COLO829 (cell line): ENCODE data around the gene TMEM45A.
"Not testable (repeated sequence)": the region's sequence is repeated elsewhere in the genome, so short reads cannot be mapped to it uniquely, and the experiment has no call there.

Source experiments
- DNase-seq: peaks from one replicate; pipeline ENCODE4 v3.0.0; 2012; ENCODE audit warnings: low spot score

TMEM45A gene, protein sequence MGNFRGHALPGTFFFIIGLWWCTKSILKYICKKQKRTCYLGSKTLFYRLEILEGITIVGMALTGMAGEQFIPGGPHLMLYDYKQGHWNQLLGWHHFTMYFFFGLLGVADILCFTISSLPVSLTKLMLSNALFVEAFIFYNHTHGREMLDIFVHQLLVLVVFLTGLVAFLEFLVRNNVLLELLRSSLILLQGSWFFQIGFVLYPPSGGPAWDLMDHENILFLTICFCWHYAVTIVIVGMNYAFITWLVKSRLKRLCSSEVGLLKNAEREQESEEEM

DNA sequence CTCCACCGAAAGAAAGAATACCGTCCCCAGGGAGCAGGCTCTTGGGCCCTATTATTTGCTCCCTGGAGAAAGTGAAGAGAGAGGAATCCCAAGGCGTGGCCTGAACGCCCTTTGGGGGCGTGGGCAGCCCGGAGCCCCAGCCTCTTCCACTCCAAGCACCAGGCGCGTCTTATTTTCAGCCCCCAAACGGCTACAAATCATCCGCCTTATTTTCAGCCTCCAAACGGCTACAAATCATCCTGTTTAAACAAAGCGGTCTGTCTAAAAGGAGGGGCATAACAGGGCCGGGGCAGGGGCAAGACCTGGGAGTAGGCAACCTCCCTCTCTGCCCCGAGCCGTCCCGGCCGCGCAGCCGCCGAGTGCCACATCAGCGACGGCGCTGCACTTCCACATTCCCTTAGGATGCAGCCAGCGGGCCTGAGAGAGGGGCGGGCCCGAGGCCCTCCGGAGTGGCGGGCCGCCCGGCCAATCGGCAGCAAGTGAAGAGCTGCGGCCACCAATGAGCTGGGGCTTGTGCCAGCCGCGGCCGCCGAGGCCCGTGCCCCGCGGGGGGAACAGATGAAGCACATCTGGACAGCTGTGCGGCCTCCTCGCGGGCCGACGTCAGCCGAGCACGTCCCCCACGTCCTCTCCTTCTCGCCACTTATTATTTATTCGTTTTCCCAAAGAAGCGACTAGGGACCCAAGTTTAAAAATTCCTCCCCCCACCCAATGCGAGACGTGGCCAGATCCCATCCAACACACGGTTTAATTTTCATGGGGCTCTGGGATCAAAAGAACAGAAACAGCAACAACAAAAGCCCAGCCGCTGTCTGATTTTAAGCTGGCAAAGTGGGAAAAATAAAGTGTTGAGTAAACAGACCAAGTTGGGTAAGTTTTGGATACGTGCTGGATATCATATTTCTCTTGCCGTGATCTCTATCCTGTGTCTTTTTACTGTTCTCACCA lies at the start of gene TMEM45A:
TMEM45A (plus strand) TSS at position 561 of the 948 bp plus-strand sequence. CDS start 62,593 bp downstream, outside the sequence.
- peak; percentile 97 for DNase-seq

DNA sequence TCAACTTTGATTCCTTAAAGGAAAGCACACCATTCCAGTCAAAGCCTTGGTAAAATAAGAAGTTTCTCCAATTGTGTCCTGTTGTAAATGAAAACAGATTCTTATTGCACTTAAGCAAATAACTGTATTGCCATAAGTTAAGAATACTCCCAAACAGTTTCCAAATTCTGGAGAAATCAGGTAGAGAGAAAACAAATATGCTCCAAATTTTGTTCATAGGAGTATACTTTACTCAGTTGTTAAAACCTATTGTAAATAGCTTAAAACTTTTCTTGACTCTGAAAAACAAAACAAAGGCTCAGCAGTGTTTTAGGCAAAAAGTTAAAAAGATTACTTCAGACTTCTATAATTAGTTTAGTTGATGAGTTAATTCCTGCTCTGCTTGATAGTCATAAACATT lies 48.7 kb upstream of the TMEM45A start:
- DNase-seq = no peak

DNA sequence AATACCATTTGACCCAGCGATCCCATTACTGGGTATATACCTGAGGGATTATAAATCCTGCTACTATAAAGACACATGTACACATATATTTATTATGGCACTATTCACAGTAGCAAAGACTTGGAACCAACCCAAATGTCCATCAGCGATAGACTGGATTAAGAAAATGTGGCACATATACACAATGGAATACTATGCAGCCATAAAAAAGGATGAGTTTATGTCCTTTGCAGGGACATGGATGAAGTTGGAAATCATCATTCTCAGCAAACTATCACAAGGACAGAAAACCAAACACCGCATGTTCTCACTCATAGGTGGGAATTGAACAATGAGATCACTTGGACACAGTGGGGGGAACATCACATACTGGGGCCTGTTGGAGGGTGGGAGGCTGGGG lies 45.4 kb upstream of the TMEM45A start:
- not testable (repeated sequence) for DNase-seq

DNA sequence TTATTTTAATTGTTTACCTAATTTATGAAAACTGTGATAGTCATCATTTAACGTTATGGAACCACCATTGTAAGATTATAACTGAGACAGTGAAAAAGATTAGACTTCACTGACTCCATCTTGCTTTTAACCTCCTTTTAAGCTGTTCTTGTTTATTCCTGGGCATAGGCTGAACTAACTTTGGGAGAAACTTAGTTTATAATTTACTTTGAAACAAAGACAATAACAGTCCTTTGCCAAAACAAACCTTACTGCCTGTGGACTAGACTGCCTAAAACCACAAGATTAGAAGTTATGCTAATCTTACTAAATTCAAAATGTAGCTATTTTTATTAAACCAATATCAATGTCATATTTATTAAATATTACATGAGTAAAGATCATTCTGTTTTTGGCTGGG lies 44.3 kb upstream of the TMEM45A start:
- no peak for DNase-seq

DNA sequence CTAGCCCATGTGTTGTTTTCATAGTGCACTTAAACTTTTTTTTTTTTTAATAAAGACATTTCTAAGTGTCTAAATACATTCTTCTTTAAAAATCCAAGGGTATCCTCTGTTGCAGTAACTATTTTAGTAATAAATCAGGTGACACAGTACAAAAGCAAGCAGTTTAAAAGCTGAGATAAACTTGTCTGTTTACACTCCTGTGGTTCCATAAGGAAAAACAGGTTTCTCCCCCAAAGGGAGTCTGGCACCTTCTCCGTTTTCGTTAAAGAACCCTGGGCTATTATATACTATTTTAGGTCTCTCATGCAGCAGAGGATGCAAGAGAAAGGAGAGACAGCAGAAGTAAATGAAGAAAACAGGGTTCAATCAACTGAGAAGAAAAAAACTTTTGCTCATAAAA lies 43.2 kb upstream of the TMEM45A start:
- DNase-seq = no peak

DNA sequence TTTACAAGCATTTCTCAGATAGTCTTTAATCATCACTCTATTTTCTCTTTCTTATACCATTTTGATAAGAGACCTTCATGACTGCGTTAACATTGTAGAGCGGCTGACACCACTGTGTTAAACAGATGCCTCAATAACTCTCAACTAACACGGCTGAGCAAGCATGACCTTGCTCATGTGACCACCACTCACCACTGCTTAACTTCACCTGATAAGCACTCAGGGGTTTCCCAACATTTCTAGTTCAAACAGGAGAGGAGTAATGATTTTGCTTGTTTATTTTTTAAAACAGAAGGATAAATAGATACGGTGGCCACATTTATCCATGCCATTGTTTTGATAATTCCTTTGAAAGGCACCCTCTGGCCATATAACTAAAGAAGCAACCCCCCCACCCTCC lies 37.7 kb upstream of the TMEM45A start:
- no peak for DNase-seq

DNA sequence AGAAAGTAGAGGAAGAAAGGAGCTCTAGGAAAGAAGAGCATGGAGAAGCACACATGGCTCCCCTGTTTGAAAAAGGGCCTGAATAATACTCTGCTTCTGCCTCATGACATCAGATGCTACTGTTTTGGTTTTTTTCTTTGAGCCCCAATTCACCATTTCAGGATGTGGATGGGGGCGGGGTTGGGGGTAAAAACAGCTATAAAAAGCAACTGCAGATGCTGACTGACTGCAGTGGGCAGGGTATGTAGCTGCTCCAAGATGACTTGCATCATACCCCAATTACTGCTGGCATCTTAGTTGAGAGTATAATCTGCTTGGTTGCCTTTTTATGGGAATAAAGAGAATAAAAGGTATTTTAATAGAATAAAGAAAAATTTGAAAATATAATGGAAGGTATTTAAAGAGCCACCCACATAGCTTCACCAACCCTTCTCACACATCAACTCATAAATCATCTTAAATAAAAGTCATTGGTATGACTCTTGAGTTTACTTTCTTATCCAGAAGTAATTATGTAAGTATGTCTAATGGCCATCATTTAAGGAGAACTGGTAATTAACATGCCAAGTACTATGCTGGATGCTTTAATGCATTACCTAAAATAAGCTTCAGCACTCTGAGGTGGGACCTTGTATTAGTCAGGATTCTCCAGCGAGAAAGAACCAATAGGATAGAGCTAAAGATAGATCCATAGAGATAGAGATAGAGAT lies 36.4 kb upstream of the TMEM45A start:
- no peak for DNase-seq

DNA sequence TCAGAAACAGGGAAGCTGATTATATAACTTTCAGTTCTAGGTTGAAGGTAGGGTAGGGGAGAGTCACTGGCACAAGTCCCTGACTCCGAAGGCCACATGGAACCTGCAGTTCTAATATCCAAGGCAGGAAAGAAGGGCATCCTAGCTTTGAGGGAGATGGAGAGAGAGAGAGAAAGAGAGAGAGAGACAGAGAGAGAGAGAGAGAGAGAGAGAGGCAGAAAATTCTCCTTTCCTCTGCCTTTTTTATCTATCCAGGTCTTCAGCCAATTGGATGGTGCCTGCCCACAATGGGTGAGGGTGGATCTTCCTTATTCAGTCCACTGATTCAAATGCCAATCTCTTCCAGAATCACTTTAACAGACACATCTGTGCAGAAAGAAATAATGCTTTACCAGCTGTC lies 35.7 kb upstream of the TMEM45A start:
- DNase-seq = no peak

DNA sequence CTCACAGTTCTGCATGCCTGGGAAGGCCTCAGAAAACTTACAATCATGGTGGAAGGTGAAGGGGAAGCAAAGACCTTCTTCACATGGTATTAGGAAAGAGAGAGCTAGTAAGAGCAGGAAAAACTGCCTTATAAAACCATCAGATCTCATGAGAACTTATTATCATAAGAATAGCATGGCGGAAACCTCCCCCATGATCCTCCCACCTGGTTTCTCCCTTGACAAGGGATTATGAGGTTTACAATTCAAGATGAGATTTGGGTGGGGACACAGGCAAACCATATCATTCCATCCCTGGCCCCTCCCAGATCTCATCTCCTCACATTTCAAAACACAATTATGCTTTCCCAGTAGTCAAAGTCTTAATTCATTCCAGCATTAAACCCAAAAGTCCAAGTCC lies 34.6 kb upstream of the TMEM45A start:
- no peak for DNase-seq

DNA sequence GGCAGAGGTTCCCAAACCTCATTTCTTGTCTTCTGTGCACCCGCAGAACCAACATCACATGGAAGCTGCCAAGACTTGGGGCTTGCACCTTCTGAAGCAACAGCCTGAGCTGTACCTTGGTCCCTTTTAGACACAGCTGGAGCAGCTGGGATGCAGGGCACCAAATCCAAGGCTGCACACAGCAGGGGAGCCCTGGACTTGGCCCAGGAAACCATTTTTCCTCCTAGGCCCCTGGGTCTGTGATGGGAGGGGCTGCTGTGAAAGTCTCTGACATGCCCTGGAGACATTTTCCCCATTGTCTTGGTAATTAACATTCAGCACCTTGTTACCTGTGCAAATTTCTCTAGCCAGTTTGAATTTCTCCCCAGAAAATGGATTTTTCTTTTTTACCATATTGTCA lies 33.6 kb upstream of the TMEM45A start:
- no peak for DNase-seq

DNA sequence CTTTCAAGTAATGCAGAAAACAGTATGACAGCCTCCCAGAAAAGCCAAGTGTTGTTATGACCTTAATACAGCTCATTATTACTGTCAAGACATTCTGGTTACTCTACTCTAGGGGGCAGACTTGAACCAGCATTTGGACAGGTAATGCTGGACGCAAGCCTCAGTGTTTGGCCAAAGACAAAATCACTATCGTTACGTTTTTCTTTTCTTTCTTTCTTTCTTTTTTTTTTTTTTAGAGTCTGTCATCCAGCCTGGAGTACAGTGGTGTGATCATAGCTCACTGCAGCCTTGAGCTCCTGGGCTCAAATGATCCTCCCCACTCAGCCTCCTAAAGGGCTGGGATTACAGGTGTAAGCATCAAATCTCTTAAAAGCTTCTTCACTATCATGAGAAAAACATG lies 29.4 kb upstream of the TMEM45A start:
- peak; percentile 79 for DNase-seq

DNA sequence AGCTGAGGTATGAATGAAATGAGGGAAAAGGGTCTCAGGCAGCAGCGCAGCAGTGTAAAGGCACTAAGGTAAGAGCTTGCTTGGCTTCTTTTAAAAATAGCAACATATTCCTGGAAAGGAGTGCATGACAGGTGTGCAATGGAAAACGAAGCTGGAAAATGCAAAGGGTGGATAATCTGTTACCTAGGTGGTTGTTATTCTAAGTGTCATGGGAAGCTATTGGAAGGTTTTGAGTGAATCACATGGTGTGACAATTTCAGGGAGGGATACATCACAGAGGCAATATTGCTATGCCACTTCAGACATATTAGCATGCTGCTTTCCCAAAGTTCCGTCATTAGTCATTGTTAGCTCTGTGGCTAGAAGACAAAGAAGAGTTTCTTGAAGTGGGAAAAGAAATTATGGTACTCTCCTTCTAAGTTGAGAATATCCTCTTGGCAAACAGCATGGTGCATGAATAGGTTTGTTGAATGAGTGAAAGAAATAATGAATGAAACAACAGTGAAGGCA lies 28.7 kb upstream of the TMEM45A start:
- no peak for DNase-seq

DNA sequence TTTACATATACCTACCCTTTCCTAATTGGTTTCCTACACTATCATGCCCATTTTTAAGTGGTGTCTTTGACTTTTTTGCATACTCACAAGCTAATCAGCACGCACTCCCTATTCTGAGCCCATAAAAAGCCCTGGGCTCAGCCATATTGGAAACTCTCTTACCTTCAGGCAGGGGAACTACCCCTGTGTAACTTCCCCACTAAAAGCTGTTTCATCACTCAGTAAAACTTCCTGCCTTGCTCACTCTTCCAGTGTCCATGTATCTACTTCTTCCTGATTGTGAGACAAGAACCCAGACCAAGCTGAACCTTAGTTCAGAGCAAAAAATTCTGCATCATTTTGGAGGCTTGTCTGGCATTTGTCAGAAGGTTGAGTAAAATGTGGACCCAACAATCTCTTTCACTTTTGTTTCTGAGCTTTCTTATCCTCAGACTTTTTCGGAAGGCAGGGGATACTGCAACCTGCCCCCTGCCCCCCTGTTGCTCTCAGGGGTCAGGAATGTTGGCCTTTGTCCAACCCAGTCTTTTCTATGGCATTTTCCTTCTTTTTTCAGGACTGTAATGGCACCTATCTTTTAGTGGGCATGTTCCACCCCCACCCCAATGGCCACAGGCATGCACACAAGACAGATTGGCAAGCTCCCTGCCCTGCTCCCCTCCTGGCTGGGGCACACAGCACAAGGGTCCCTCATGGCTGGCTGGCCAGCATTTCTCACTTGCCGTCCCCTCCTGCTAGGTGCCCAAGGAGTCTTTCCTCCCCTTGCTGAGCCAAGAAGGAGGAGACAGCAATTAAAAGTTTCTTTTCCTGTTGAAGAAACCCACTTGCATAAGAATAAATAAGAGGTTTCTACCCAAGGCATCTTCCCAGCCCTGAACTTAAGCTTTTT lies 26.3 kb upstream of the TMEM45A start:
- no peak for DNase-seq

DNA sequence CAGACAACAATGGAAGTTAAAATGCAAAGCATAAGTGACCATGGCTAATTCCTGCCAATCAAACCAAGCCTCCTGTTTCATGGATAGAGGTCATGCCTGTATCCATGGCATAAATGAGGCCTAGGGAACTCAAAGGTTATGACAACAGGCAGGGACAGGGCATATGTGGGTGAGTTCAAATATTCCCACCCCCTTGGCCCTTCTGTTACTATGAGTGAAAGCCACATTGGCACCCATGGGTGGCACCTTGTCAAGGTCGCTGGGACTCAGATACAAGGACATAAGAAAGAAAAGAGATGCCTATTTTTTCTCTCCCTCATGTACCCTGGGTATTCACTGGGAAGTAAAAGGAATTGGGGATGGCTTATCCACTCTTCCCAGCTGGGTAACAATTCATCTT lies 25.3 kb upstream of the TMEM45A start:
- no peak for DNase-seq

DNA sequence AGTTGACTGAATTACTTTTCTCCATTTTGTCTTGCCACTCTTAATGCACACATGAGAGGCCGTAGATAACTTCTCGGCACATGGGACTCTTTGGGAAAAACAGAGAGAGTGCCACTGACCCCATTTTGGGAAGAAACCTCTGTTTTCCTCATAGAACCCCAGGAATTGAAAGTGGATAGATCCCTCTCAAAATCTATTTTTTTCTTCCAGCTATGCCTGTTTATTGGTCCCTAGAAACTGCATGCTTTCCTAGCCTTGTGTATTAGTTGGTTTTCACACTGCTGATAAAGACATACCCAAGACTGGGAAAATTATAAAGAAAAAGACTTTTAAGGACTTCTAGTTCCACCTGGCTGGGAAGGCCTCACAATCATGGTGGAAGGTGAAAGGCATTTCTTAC lies 23.7 kb upstream of the TMEM45A start:
- no peak for DNase-seq

DNA sequence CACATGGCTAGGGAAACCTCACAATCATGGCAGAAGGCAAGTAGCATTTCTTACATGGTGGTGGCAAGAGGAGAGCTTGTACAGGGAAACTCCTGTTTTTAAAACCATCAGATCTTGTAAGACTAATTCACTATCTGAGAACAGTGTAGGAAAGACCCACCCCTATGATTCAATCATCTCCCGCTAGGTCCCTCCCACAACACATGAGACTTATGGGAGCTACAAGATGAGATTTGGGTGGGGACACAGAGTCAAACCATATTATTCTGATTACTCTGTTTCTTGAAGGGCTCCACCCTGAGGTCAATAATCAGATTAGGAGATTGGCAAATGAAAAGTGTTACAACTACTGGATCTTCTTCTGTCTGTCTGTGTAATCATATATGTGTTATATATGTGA lies 21.5 kb upstream of the TMEM45A start:
- DNase-seq = no peak

DNA sequence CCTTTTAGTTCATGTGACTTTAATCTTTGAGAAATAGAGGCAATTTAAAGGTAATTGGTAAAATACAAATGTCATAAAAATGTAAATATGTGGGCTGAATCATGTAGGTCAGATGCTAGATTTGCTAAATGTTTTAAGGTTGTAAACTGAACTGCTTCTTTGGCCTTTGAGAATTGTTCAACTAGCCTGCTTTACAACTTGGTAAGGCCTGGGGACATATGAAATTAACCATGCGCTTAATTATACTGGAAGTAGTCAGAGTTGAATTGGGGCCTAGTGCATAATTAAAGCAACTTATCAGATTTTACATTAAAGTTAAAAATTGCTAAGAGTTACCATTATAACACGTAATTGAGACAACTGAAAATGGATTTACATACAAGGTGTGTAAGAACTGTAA lies 21.0 kb upstream of the TMEM45A start:
- DNase-seq = no peak

DNA sequence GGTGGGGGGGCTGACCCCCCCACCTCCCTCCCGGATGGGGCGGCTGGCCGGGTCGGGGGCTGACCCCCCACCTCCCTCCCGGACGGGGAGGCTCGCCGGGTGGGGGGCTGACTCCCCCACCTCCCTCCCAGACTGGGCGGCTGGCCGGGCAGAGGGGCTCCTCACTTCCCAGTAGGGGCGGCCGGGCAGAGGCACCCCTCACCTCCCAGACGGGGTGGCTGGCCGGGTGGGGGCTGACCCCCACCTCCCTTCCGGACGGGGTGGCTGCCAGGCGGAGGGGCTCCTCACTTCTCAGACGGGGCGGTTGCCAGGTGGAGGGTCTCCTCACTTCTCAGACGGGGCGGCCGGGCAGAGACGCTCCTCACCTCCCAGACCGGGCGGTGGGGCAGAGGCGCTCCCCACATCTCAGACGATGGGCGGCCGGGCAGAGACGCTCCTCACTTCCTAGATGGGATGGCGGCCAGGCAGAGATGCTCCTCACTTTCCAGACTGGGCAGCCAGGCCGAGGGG lies 14.5 kb upstream of the TMEM45A start:
- DNase-seq = not testable (repeated sequence)

DNA sequence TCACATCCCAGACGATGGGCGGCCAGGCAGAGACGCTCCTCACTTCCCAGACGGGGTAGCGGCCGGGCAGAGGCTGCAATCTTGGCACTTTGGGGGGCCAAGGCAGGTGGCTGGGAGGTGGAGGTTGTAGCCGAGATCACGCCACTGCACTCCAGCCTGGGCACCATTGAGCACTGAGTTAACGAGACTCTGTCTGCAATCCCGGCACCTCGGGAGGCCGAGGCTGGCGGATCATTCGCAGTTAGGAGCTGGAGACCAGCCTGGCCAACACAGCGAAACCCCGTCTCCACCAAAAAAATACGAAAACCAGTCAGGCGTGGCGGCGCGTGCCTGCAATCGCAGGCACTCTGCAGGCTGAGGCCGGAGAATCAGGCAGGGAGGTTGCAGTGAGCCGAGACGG lies 13.9 kb upstream of the TMEM45A start:
- not testable (repeated sequence) for DNase-seq

DNA sequence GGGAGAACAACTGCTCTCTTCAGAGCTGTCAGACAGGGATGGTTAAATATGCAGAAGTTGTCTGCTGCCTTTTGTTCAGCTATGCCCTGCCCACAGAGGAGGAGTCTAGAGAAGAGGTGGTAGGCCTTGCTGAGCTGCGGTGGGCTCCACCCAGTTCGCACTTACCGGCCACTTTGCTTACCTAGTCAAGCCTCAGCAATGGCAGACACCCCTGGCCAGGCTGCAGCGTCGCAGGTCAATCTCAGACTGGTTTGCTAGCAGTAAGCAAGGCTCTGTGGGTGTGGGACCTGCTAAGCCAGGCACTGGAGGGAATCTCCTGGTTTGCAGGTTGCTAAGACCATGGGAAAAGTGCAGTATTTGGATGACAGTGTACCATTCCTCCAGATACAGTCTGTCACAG lies 12.3 kb upstream of the TMEM45A start:
- no peak for DNase-seq

DNA sequence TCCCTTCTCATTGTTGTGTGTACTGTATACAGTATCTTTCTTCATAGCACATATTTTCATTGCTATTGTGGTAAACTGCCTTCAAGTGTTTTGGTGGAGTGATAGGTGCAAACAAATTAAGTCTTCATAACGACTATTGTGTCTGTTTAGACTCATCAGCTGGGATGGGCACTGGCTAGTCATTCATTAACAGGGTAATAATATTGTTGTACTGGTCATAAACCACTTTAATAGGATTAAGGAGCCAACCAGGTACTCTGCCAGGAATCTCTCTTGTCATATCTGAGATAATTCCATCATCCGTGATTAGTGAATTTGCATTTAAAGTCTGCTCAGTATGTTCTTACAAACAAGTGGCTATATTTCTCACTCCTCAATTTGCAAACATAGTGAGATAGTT lies 10.2 kb upstream of the TMEM45A start:
- DNase-seq = no peak
